SH-SY5Y (cell line): Measurements from ENCODE around the gene EIF2AK3.

Experiments used
- GATA2 ChIP-seq: IDR thresholded peaks from 2 replicates; pipeline ENCODE4 v1.6.1; 2011; ENCODE audit warnings: mild to moderate bottlenecking, low read depth, low read length
- GATA3 ChIP-seq: IDR thresholded peaks from 2 replicates; pipeline ENCODE4 v1.6.1; 2011; ENCODE audit warnings: low read depth, mild to moderate bottlenecking, low read length, moderate library complexity

The EIF2AK3 gene

DNA sequence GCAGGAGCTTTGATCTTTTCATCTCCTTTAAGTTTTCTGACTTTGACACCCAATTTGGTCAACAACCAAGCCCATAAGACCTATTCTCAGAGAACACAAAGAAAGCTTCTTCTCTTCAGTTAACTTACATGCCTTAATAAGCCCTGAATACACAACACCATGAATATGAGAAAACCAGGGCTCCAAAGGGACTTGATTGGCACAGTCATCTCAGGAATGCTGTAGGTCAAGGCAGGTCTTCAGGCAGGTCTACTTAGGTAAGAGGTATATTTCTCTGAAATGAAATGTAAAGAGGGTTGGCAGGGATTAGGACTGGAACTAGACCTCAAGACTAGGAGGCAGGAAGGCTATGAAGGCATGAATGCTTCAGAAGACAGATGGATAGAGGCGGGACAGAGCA, 24.4 kb upstream of the EIF2AK3 start:
- no peak for TF ChIP-seq GATA2
- no peak for TF ChIP-seq GATA3

DNA sequence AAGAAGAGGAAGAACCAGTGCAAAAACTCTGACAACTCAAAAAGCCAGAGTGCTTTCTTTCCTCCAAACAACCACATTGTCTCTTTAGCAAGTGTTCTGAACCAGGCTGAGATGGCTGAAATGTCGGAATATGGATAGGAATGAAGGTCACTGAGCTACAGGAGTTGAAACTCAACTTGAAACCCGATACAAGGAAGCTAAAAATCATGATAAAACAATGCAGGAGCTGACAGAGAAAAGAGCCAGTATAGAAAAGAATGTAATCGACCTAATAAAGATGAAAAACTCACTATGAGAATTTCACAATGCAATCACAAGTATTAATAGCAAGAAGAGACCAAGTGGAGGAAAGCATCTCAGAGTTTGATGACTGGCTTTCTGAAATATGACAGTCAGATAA, 15.0 kb upstream of the EIF2AK3 start:
- TF ChIP-seq GATA3 (no peak), GATA2 (no peak)

DNA sequence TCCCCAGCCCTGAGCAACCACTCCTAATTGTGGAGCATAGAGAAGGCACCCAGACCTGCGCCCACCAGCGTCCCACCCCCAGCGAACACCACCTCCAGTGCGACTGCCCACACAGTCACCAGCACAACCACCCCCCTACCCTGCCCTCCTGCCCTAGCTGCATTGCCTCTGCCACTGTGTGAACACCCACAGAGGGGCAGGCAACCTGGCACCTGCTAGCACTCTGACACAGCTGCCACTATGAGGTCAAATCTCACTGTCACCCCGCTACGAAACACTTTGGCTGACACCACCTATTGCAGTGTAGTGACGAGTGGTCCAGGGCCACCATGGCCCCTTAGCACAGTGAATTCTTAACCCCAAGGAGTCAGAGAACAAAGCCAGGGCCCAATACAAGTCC, 14.1 kb upstream of the EIF2AK3 start:
- TF ChIP-seq GATA2 (no peak), GATA3 (no peak)

DNA sequence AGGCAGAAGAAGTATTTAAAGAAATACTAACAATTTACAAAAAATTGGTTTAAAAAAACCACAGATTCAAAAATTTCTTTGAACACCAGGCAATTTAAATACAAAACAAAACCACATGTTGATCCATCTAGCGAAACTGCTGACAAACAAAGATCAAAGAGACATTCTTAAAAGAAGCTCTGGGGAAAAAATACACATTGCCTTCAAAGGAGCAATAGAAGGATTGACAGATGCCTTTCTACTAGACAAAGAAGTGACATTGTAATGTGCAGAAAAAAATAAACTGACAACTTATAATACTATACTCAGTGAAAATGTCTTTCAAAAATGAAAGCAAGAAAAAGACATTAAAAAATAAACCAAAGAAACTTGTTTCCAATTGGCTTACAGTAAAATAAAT, 12.6 kb upstream of the EIF2AK3 start:
- TF ChIP-seq GATA2 (no peak), GATA3 (no peak)

DNA sequence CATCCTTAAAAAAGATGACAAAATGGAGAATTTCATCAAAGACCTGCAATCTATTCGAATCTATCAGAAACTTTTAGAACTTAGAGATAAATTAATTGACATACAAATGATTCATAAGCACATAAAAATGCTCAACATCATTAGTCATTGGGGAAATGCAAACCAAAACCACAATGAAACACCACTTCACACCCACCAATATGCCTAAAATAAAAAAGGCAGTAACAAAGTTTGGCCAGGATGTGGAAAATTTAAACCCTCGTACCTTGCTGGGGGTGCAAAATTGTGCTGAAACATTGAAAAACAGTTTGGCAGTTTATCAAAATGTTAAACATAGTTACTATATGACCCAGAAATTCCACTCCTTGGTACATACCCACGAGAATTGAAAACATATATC, 11.5 kb upstream of the EIF2AK3 start:
- TF ChIP-seq GATA3, result no peak
- no peak for TF ChIP-seq GATA2

DNA sequence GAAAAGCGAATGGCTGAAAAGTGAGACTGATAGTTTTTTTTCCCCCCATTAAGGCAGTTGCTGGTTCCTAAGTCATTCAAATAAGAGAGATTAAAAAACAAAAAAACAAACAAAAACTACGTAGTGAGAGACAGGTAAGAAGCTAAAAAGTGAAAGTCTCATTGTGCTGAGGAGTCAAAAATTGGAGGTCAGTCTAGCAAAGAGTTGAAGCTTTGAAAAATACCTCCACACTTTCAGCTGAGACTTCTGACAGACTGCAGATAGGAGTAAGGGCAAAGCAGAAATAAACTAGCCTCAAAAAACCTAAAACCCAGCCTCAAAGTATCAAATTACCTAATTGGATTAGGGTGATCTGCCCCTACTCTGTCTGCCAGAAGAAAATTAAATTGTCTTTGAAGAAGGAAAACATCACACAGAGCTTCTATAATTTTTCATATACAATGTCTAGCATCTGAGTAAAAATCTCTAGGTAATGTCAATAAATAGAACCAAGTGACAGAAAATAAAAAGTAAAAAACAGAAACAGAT, 10.9 kb upstream of the EIF2AK3 start:
- no peak for TF ChIP-seq GATA2
- no peak for TF ChIP-seq GATA3

DNA sequence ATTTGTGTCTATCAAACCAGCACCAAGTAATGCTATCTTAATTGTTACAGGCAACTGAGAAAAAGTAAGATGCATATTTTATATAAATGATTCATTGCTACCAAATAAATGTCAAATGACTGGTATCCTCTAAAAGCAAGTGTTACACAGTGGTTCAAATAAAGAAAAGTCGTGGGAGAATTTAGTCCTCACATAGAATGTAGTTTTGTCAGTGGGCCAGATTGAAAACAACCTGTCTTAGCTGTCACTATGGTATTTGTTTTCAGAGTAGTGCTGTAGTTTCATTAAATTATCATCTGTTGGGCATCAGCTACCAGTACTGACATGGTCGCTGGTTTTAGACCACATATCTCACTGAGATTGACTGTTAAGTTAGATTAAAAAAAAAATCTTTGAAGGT, 10.2 kb upstream of the EIF2AK3 start:
- no peak for TF ChIP-seq GATA3

DNA sequence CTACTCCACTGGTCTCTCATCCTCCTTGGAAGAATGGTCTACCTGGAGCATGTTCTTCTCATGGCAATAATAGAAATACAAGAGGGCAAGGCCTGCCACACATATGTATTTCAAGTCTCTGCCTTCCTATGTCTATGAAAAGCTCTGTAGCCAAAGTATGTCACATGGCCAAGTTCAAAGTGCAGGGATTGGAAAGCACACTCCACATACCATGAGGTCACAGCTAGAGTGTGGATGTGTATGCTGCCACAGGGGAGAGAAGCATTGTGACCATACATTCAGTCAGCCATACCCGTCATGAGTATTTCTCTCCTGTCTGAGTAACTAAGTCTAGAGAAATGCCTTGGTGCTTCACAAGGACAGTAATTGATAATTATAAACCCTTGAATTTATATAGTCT, 8.8 kb upstream of the EIF2AK3 start:
- TF ChIP-seq GATA2 (no peak), GATA3 (no peak)

DNA sequence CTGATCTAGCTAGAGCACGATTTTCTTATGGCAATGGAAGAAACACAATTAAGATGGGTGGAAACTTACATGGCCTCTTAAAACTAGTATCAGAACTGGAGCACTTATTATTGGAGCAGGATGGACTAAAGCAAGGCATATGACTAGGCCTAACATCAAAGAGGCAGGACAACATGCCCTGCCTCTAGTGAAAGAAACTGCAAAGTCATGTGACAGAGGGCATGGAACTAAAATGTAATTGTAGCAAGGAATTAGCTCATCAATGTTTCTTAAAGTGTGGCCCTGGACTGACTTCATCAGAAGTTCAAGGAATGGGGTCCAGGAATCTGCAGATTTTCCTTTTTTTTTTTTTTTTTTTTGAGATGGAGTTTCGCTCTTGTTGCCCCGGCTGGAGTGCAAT, 5.3 kb upstream of the EIF2AK3 start:
- TF ChIP-seq GATA3, result no peak
- TF ChIP-seq GATA2, result no peak

DNA sequence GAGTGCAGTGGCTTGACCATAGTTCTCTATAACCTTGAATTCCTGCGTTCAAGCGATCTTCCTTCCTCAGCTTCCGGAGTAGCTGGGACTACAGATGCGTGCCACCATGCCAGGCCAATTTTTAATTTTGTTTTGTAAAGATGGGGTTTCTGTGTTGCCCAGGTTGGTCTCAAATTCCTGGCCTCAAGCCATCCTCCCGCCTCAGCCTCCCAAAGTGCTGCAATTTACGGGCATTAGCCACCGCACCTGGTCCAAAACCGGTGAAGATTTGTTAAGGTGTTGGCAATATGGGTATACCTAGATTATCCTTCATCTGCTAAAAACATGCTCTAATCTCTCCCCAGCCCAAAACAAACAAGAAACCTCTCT, 1.3 kb upstream of the EIF2AK3 start:
- TF ChIP-seq GATA3 (no peak), GATA2 (no peak)

DNA sequence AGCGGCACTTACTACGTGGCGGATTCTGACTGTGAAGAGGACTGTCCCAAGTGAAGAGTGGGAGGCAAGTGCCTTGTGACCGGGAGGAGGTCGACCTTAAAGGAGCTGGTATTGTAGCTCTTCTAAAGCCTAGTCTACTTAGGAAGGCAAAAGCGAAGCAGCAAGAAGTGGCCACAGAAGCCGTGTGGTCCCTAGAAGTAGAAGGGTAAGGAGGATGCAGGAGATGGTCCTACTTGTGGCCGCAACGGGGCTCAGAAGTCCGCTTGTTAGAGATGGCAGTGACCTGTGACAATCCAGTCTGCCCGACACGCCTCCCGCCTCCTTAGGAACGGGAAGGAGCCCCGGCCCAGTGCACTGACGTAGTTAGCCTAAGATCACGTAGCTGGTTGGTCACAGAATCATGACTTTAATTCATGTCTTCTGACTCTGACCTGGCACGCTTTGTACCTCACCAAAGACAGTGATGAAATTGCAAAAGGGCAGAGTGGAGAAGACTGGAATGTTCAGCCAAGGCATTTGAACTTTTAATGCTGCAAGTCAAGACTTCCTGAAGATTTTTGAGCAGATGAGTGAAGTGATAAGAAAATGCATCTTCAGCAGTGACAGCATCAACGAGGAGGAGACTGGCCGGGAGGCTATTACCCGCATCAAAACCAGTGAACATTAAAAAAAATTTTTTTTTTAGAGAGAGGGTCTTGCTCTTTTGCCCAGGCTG, 749 bp upstream of the EIF2AK3 start:
- TF ChIP-seq GATA2 (no peak), GATA3 (no peak)

DNA sequence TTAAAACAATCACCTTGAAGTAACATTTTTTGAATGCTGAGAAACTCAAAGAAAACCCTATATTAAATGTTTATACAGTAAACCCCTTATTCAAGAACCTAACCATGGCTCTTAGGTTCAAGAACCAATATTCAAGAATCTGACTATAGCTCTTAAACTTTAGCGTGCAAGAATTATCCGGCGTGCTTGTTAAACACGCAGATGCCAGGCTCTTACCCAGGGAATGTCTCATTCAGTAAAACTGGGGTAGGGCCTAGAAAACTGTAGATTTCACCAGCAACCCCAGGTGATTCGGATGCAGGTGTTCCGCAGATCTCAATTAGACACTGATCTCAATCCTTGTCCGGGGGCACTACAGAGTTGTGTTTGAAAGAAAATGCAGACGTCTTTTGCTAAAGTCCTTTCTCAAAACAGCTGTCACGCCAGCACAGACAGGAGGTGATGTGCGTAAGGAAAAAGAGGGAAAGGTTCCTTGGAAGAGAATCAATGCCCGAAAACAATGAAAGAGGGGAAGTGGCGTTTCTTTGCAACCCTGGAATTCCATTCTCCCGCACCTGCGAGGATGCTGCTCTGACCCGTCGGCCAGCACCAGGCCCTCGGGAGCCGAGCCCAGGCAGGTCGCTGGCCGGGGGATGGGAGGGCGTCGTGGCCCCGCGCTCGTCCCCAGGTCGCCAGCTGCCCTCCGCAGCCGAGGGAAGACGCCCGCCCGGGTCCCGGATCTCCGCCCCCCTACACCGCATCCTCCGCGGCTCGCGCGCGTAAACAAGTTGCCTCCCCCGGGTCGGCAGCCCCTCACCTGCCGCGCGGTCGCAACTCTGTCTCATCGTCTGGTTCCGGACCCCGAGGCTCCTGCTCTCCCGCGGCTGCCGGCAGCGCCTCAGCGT, 851 bp downstream of the EIF2AK3 start:
- no peak for TF ChIP-seq GATA2
- no peak for TF ChIP-seq GATA3

DNA sequence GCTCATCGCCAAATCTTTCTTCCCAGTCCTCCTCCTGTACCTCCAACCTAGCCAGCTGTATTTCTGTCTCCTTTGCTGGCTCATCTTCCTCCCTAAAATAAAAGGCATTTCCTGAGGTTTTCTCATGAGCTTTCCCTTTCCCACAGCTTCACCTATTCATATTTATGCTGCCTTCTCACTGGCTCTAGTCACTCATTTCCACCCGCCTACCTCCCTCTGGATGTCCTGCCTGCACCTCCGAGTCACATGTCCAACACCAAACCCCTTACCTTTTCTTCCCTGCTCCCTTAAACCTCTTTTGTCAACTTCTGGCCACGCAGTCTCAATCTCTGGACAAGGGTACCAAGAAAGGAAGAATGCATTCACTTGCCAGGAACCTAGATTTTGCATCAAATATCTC, 2.8 kb downstream of the EIF2AK3 start:
- no peak for TF ChIP-seq GATA2
- TF ChIP-seq GATA3, result no peak

DNA sequence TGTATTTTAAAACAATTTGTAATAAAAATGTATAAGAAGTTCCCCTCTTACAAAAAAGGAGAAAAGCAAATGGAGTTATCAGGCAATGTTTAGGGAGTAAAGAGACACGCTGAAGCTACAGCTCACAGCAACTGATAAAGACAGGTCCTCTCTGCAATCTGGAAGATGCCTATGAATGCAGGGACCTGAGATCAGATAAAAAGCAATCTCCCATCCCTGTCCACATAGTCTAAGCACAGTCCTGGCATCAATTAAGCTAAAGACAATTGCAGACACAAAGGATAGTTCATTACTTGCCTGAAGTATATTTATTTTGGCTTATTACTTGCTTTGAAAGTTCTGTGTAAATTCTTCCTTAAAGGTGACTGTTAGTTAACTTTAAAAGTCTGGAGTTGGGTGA, 5.0 kb downstream of the EIF2AK3 start:
- peak; percentile 70 for TF ChIP-seq GATA2
- peak; percentile 62 for TF ChIP-seq GATA3

DNA sequence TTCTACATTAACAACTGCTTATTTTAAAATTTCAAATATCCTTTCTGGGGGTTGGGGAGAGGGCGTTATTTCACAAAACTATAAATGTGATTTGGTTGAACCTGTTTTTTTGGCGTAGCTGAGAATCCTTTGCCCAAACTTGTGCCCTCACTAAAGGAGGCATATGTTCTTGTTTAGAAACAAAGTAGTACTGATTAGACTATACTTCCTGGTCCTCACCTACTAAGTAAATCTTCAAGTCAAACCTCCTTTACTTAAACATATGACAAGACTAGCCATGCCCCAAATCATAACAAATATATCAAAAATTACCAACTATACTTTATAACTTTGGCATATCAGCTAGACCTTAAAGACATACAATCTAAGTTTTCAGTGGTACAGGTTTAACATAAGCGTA, 5.8 kb downstream of the EIF2AK3 start:
- TF ChIP-seq GATA2 (no peak), GATA3 (no peak)
